SIG-M5 (cell line): ENCODE measurements around the gene OST4.

ENCODE experiments used
- DNase-seq: peaks from one replicate; lab custom pipeline; 2025; lab: John Stamatoyannopoulos, UW

The OST4 gene

DNA sequence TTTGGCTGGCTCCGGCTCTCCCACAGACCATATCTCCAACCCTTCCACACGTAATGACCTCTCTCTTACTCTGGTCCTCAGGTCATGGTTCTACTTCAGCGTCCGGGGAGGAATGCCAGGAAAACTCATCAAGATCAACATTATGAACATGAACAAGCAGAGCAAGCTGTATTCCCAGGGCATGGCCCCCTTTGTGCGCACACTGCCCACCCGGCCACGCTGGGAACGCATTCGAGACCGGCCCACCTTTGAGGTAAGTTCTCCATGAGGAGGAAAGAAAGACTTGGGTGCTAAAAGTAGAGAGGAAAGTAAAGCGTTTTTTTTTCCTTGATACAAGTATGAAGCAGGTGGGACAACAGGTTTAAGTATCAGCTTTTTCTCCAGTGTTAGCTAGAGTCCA, 18.1 kb downstream of the OST4 start:
- DNase-seq = no peak

DNA sequence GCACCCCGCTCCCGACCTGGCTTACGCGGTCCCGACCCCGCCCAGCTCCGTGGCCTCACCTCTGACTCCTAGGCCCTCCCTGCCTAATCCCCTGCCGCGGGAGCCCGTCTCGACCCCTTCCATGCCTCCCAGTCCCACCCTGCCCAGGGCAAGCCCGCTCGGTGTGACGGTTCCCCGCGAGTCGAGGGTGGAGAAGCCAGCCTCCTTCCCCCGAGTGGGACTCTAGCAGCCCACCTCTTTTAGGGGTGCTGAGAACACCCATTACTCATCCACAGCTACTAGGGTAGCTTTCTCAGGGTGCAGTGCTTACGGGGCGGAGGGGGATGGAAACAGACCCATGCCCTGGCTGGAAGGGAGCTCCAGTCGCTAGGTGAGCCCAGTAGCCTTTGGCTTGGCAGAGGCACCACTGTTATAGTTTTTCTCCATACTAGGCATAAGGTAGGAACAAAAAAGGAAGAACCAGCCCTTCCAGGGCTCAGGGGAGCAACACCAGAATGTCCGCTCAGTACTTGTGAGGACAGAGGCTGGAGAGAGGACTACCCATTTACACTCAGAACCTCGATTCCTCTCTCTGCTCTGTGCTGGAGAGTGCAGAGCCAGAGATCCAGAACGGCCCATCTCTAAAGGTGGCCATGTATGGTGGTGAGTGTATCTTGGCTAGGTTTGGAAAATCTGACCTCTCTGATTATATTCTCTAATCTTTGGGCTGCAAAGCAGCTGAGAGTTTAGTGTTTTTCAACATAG, 19.4 kb downstream of the OST4 start:
- no peak for DNase-seq

DNA sequence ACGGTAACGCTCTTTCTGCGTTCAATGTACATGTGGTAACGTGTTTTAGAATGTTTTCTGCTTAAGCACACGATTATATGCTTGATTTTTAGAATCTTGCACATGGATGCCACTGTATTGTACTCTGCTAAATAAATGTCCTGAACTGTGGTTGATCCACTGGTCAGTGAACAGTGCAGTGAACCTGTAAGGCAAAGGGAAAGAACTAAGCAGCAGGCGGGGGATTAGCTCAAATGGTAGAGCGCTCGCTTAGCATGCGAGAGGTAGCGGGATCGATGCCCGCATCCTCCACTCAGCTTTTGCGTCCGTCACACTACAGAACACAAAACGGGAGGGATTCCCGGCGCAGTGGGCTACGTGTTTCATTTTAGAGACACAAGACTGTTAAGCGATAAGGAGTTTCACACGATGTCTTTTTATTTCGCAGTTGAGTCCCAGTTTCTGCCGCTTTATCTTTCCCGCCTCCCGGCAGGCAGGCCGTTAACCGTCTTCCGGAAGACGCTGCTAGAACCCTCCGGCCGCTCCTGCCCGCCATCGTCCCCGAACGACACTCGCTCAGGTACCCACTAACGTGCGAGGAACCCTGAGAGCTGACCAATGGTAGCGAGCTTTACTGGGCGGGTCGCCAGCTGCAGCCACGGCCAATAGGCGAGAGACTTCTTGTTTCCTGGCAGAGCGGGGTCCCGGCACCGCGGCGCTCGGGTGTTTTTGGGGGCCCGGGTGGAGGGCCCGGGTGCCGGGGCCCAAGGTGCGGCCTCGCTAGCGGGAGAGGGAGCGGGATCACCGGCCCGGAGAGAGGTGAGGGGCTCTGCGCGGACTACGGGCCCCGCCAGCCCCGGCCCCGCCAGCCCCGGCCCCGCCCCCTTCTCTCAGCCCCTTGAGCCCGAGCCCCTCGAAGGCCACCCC, 20.2 kb downstream of the OST4 start, which contains the start of gene AGBL5:
TSS of gene AGBL5 (plus strand) at position 673 of the 906 bp plus-strand sequence. CDS start 1,291 bp downstream, outside the sequence.
- DNase-seq = peak; percentile 84

DNA sequence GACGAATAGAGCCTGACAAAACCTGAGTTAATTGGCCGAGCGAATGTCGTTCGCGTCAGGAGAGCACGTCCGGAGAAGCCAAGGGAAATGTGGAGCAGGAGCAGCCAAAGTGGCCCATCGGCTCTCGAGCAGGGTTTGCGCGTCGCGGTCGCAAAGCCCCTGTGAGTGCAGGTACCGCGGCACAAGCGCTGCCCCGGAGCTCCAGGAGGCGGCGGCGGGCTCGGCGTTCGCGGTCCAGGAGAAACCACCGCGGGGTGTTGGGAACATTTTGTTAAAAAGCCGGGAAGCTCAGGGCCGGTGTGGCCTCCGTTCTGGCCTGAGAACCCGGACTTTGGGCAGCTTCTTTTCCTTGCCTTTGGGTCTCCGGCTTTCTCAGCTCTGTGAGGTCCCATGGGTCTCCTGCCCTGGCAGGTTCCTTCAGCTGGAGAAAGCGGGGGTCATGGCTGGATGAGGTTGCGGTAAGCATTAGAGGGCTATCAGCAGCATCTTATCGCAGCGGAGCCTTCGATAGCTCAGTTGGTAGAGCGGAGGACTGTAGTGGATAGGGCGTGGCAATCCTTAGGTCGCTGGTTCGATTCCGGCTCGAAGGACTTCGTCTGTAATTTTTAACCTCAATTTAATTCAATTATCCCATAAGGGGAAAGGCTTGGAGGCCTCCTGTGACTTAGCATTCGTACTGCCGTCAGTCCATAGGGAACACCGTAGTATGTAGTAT, 21.0 kb downstream of the OST4 start:
- DNase-seq = peak; percentile 78

DNA sequence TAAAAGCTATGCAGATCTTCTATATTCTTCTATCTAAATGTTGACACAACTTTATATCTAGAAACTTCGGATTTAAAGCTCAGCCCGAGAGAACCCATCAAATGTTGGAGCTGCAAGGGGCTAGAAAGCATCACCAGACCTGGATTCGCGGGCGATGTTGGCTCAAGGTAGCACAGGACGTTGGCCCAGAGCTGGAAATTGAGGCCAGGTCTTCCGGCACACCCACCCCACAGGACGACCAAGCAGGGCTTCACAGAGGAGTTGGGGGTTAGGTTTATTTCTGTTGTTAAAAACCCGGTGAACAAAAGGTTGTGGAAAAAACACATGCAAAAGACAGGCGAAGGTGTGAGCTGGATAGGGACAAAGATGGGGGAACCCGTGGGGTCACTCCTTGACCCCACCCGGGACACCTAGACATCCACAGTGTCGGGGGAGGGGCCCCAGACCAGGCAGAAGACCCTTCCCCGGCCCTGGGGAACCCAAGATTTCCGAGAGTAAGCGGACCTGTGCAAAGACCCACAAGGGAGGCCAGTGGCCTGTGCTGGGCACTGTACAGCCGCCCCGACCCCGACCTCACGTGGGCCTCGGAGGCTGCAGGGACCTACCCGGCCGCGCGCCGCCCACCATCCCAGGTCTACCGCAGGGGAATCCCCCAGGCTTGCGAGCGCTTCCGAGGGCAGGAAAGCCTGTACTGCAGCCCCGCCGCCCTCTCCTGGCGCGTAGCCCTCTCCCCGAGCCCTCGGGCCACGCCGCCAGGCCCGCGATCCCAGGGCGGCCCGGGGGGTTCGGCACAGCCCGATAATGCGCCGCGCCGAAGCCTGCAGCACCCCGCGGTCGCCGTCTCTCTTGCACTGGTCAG, 21.8 kb downstream of the OST4 start:
- no peak for DNase-seq

DNA sequence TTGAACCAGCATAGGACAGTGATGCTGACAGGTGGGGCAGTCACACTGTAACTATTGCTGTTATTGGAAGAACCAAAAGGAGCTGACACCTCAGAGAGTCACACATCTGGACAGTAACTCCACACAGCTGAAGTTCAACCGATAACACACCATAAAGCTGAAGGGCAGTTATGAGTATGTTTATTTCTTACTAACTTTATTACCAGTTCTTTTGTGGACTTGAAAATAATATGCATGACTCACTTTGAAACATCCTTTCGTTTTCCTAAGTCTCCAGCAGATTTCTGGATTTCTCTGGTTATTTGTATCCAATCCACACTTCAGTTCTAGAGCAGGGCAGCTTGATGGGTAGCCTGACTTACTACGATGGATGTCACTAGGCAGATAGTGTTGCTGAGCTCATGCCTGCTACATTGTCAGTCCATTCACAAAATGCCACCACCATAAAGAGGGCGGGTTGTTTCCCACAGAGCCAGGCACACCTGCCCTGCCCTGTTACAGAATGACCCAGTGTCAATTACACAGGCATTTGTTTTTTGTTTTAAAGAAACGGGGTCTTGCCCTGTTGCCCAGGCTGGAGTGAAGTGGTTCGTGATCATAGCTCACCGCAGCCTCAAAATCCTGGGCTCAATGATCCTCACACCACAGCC, 28.3 kb downstream of the OST4 start:
- no peak for DNase-seq

DNA sequence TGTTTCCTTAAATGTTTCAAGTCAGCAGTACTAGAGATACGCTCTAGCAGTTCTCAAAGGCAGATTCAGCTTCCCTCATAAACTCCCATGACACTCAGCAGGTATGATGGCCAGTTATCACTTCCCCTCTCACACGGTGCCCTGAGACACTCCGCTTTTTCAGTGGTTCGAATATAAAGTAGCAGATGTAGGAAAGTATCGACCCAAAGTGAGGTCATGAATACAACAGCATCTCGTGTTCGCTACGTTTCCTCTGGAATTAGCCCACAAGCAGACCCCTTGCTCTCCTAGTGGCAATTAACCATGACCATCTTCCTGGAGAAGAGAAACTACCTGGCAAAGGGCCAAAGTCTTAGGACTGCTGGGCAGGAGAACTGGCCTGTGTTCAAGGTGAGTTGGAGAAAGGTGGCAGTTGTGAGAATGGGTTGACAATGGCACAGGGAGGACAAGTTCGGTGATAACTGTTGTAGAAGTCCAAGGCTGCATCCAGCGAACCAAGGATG, 29.2 kb downstream of the OST4 start:
- no peak for DNase-seq

DNA sequence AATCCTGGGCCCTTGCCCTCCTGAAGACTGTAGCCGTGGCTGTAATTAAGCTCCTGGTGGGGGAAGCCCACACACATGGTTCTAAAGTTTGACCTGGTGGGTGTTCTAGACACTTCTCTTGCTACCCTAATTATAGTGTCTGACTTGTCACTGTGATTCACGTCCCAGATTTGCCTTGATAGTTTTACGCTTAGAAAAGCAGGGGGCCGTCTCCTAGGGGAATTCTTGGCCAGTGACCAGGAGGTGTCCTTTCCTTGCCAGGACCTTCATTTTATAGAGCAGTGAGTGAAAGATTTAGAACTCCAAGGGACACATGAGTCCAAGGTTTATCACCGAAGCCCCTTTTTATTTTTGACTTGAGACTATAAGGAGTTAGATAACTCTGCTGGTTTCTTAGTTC, 29.7 kb downstream of the OST4 start:
- DNase-seq = no peak

DNA sequence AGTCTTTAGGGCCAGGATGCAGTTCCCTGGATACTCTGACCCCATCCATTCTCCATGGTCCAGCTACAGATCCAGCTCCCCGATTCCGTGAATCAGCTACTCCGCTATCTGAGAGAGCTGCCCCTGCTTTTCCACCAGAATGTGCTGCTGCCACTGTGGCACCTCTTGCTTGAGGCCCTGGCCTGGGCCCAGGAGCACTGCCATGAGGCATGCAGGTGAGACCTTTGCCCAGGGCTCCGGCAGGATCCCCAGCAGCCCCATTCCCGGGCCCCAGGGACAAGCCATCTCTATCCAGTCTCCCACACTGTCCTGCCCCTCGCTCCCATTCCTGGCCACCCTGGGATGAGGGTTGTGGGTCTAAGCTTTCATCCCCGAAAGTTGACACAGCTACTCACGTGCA, 31.2 kb downstream of the OST4 start:
- no peak for DNase-seq

DNA sequence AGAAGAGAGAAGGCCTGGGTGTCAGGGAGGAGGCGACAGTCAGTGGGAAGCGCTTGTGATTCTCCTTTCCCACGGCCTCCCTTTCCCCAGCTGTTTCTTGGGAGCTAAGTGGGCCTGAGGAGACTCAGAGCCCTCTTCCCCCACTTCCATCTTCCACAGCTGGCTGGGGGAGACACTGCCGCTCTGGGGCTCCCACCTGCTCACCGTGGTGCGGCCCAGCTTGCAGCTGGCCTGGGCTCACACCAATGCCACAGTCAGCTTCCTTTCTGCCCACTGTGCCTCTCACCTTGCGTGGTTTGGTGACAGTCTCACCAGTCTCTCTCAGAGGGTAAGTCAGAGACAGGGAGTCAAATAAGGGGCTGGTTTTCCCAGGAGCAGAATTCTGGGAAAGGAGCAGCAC, 31.6 kb downstream of the OST4 start:
- DNase-seq = no peak

DNA sequence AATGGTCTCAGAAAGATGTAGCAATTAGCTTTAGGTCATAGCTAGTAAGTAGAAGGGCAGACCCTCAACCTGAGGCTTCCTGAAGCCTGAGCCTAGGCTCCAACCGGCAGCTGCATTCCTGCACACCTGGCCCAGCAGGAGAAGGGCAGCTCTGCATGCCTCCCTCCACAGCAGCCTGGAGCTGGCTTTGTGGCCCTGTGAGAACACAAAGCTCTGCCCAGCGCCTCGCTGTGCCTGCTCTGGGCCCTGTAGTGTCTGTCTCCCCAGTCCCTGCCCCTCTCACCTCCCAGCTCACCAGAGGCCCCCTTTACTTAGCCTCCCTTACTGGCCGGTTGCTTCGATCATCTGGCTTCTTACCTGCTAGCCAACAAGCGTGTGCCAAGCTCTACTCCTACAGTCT, 32.0 kb downstream of the OST4 start:
- no peak for DNase-seq

DNA sequence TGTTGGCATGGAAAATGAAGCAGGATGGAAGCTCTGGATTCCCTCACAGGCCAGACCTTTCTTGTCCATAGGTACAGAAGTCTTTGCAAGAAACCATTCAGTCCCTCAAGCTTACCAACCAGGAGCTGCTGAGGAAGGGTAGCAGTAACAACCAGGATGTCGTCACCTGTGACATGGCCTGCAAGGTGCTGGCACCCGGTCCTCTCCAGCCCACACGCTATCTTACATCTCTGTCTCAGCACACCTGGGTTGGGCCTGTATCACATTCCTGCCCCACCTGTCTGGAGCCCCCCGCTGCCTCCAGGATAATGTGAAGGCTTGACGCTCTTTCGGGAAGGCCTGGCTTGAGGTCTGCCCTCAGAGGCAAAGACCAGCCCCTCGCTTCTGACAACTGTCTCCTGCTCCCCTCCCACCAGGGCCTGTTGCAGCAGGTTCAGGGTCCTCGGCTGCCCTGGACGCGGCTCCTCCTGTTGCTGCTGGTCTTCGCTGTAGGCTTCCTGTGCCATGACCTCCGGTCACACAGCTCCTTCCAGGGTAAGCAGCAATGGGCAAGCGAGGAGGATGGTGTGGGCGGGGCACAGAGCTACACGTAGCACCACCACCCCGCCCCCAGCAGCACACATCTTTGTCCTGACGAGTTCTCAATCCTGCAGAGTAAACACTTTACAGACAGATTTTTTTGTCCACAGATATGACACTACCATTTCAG, 32.7 kb downstream of the OST4 start:
- no peak for DNase-seq

DNA sequence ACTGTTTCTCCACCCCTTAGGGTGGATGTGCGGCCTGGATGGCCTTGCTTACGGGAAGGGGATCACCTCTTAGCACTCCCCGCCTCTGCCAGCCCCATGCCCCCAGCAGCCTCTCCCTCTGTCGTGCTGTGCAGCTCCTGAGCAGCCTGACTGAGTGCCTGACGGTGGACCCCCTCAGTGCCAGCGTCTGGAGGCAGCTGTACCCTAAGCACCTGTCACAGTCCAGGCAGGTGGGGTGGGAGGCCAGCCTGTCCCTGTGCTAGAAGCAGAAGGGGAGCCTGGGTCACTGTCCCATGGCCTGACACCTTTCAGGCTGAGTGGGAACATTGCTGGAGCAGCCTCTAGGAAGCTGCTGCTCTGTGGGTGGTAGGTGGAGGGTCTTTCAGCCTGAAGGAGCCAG, 33.4 kb downstream of the OST4 start:
- DNase-seq = no peak

DNA sequence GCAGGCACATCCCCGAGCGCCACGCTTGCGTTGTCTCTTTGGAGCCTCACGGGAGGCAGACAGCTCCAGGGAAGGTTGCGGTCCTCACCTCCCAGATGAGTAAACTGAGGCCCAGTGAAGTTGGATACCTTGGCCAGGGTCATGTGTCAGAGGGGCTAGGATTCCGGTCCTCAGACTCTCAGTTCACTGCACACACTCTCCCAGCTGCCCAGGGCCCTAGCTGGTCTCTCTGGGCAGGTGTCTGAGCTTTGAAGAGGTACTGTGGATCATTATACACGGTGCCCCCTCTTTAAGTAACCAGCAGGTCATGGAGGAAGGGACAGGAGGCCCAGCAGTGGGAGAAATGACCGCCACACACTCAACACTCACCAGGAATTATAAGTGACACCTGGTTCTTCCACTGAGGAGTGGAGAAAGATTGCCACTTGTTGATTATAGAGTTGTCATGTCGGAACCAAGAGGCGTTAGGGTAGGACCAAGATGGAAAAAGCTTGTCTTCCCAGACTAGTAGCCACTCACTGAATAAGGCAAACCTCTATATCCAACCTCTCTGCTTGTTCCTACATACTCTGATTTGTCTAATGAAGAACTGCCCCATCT, 38.1 kb downstream of the OST4 start:
- no peak for DNase-seq

DNA sequence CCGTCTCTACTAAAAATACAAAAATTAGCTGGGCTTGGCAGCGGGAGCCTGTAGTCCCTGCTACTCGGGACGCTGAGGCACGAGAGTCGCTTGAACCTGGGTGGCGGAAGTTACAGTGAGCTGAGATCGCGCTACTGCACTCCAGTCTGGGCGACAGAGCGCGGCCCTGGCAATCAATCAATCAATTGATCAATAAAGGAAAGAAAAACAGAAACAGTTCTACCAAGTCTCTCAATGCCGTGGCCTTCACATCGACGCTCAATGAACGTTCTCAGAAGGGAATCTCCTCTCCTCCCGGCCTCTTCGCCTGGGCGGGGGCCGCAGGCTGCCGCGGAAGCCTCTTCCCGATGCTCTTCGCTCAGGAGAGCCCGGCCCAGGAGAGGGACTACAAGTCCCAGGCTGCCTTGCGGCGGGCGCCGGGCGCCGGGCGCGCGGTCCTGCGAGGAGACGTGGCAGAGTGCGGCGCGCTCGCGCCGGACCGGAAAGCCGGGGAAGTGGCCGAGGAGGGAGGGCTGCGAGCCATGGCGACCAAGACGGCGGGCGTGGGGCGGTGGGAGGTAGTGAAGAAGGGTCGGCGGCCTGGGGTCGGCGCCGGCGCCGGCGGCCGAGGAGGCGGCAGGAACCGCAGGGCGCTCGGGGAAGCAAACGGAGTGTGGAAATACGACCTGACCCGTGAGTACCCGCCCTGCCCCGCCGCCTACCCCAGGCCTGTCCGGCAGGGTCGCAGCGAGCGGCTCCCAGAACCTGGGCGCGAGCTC, 38.8 kb downstream of the OST4 start, which contains the start of gene TMEM214:
TSS of gene TMEM214 (plus strand) at position 471 of the 758 bp plus-strand sequence. CDS start at position 522, 51 bp downstream.
- DNase-seq = no peak

DNA sequence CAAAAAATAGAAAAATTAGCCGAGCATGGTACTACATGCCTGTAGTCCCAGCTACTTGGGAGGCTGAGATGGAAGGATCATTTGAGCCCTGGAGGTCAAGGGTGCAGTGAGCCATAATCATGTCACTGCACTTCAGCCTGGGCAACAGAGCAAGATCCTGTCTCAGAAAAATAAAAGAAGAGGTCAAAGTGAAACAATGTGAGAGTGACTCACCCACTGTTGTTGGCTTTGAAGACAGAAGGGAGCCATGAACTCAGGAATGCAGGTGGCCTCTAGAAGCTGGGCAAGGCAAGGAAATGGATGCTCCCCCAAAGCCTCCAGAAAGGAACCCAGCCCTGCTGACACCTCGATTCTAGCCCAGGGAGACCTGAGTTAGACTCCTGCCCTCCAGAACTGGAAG, 42.4 kb downstream of the OST4 start:
- no peak for DNase-seq

DNA sequence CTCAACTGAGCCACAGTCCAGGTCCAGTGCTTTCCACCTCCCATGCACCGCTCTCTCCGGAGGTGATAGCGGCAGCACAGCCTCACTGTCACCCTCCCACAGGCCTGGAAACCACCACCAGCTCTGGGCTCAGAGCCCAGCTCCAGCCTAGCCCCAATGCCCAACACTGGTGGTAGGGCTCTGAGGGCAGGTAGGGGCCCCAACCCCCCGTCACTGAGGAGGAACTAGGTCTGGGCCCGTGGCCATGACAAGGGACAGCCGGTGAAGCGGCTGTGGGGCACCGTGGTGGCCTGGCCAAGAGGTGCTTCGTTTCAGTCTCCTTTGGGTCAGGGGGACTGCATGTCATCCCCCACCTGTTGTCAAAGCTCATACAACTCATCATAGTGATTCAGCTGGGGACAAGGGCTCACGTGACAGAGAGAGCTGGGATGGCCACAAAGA, 44.2 kb downstream of the OST4 start:
- DNase-seq = no peak
